ENCODE data around the gene PPCS.
"Not testable (repeated sequence)": the region's sequence is repeated elsewhere in the genome, so short reads cannot be mapped to it uniquely, and the experiment has no call there.

DNA sequence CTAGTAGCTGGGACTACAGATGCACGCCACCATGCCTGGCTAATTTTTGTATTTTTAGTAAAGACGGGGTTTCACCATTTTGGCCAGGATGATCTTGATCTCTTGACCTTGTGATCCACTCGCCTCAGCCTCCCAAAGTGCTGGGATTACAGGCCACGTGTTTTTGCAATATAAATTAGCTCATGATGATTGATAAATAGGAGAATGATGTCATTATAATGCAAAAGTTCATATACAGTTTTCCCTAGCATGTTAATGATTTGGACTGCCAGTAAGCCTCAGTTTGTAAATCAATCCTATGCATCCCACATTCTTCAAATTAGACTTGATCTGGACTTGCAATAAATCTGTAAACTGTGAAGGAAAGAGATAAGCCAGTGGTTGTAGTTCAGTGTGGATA, 21.0 kb downstream of the PPCS start:
- TF ChIP-seq EZH2phosphoT487 (IDR thresholded peaks at IDR 0.05; ENCODE audit: low read length); EZH2 (optimal IDR thresholded peaks at IDR 0.05; ENCODE audit: low read depth, low read length): not testable (repeated sequence)
